HEK293T (cell line): ENCODE results near the gene ZBTB20.

Experiments used
- CTCF ChIA-PET: fragments of 350-600 bp; formaldehyde crosslinking; extraction: SDS; loops from one replicate; lab custom pipeline; 2021; ENCODE audit warnings: antibody characterized with exemption, inconsistent platforms; lab: Yijun Ruan, JAX
- POLR2A ChIA-PET: fragments of 350-600 bp; formaldehyde crosslinking; extraction: SDS; loops from one replicate; lab custom pipeline; 2020; ENCODE audit warnings: antibody characterized with exemption, inconsistent platforms; lab: Yijun Ruan, JAX
- DNase-seq: peaks from one replicate; pipeline ENCODE4 v3.0.0; 2012; ENCODE audit warnings: mixed read lengths; ENCODE audit errors: extremely low spot score
- ARNT ChIP-seq: fragments of 450-650 bp; IDR thresholded peaks from 2 replicates; pipeline ENCODE4 v1.6.1; 2017; ENCODE audit warnings: mild to moderate bottlenecking
- BHLHE40 ChIP-seq: fragments of 450-650 bp; IDR thresholded peaks from 2 replicates; pipeline ENCODE4 v1.6.1; 2016; ENCODE audit warnings: mild to moderate bottlenecking, moderate library complexity, borderline replicate concordance
- CTBP1 ChIP-seq: fragments of 450-650 bp; IDR thresholded peaks from 2 replicates; pipeline ENCODE4 v1.6.1; 2016; ENCODE audit warnings: borderline replicate concordance
- ELF4 ChIP-seq: fragments of 450-650 bp; IDR thresholded peaks from 2 replicates; pipeline ENCODE4 v1.6.1; 2017; ENCODE audit warnings: antibody characterized with exemption
- FOXA1 ChIP-seq: fragments of 450-650 bp; IDR thresholded peaks from 2 replicates; pipeline ENCODE4 v1.6.1; 2016; ENCODE audit warnings: mild to moderate bottlenecking
- FOXK2 ChIP-seq: fragments of 450-650 bp; IDR thresholded peaks from 2 replicates; pipeline ENCODE4 v1.6.1; 2016; ENCODE audit warnings: mild to moderate bottlenecking
- FOXM1 ChIP-seq: fragments of 450-650 bp; IDR thresholded peaks from 2 replicates; pipeline ENCODE4 v1.6.1; 2017; ENCODE audit warnings: mild to moderate bottlenecking, borderline replicate concordance
- HDGF ChIP-seq: fragments of 450-650 bp; IDR thresholded peaks from 2 replicates; pipeline ENCODE4 v1.6.1; 2017; ENCODE audit warnings: antibody characterized with exemption, borderline replicate concordance
- L3MBTL2 ChIP-seq: fragments of 450-650 bp; conservative IDR thresholded peaks from 2 replicates; pipeline ENCODE4 v1.6.1; 2016; ENCODE audit warnings: mild to moderate bottlenecking
- LEF1 ChIP-seq: fragments of 450-650 bp; IDR thresholded peaks from 2 replicates; pipeline ENCODE4 v1.6.1; 2017; ENCODE audit warnings: mild to moderate bottlenecking, borderline replicate concordance
- NFRKB ChIP-seq: fragments of 450-650 bp; IDR thresholded peaks from 2 replicates; pipeline ENCODE4 v1.6.1; 2016; ENCODE audit warnings: mild to moderate bottlenecking, moderate library complexity
- PKNOX1 ChIP-seq: fragments of 450-650 bp; IDR thresholded peaks from 2 replicates; pipeline ENCODE4 v1.6.1; 2016
- SP1 ChIP-seq: fragments of 450-650 bp; IDR thresholded peaks from 2 replicates; pipeline ENCODE4 v1.6.1; 2017
- SUZ12 ChIP-seq: fragments of 450-650 bp; IDR thresholded peaks from 2 replicates; pipeline ENCODE4 v1.6.1; 2016; ENCODE audit warnings: mild to moderate bottlenecking
- TARDBP ChIP-seq: fragments of 450-650 bp; IDR thresholded peaks from 2 replicates; pipeline ENCODE4 v1.6.1; 2016
- ZNF384 ChIP-seq: fragments of 450-650 bp; IDR thresholded peaks from 2 replicates; pipeline ENCODE4 v1.6.1; 2016

The ZBTB20 gene

GRCh38 chr3:114383875-114384557 lies 763.1 kb downstream of the ZBTB20 start:
- ChIA-PET CTCF (interaction anchor here (0.6 to 1.2 kb wide), 14 partner anchors 12 to 1422 kb away, joined by 3 to 5 read pairs (median 4); no protein-coding TSS in a partner anchor), POLR2A (no interaction called here)

DNA sequence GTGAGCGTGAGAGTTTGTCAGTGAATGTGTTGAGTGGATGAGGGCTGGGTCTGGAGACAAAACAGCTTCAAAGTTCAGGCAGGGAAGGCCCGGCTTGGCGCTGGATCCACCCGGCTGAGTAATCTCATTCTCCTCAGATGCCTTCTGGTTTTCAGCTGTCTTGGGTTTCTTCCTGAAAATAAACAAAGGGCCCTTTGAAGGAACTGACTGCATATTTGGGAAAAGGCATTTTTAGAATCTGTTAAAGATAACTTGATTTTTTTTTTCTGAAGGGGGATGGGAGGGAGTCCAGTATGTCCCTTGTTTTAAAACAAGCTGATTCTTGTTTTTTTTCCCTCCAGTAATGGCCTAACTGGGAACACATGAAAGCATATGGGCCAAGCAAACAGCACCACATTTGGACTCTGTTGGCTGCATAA lies 766.8 kb downstream of the ZBTB20 start:
- ChIA-PET POLR2A (no interaction called here), CTCF (no interaction called here)
- DNase-seq, result no peak
- TF ChIP-seq CTBP1, result no peak
- no peak for TF ChIP-seq SUZ12
- TF ChIP-seq NFRKB, result no peak
- TF ChIP-seq SP1, result no peak
- TF ChIP-seq ZNF384, result no peak
- no peak for TF ChIP-seq L3MBTL2
- no peak for TF ChIP-seq FOXK2
- no peak for TF ChIP-seq TARDBP
- TF ChIP-seq ARNT, result no peak
- no peak for TF ChIP-seq ELF4
- no peak for TF ChIP-seq HDGF

More at GRCh38 chr3:114383875-114384557, 763.1 kb downstream of the ZBTB20 start:
- TF ChIP-seq FOXM1, result no peak
- TF ChIP-seq L3MBTL2, result 0 out of 2 replicates have a peak, but pooled peaks have one; percentile 18
- peak; percentile 74 for DNase-seq

DNA sequence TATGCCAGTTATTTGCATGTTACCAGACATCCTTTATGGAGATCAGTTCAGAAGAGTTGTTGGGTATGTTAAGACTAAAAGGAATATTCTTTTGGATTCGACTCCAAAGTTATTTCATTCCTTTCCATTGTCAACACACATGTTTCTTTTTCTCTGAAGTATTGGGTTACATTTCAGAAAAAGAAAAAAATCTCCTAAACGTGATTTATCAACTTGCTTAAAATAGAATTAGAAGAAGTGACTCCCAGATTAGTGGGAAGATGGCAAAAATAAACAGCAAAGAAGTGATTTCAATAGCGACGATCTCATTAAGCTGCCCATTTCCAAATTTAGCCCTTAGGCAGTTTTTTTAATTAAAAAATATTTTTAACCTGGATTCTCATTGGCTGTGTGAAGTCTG lies 767.8 kb downstream of the ZBTB20 start:
- TF ChIP-seq FOXA1, result no peak
- no peak for TF ChIP-seq NFRKB
- TF ChIP-seq CTBP1, result no peak
- DNase-seq, result no peak
- POLR2A ChIA-PET, result no interaction called here
- CTCF ChIA-PET, result no interaction called here

GRCh38 chr3:114378760-114379159 lies 768.3 kb downstream of the ZBTB20 start:
- no peak for DNase-seq
- CTCF ChIA-PET, result no interaction called here
- TF ChIP-seq CTBP1, result no peak
- TF ChIP-seq ZNF384, result no peak
- no peak for TF ChIP-seq TARDBP
- no peak for TF ChIP-seq ELF4
- no peak for TF ChIP-seq SP1
- POLR2A ChIA-PET, result no interaction called here

- TF ChIP-seq FOXK2 (no peak), TARDBP (no peak), SUZ12 (no peak), PKNOX1 (no peak), ZNF384 (no peak), HDGF (no peak), FOXM1 (no peak), NFRKB (no peak), SP1 (no peak), BHLHE40 (no peak)
- CTCF ChIA-PET, result no interaction called here
- DNase-seq, result no peak
- POLR2A ChIA-PET, result no interaction called here
Observed at GRCh38 chr3:114377426-114377825, 769.7 kb downstream of the ZBTB20 start.

DNA sequence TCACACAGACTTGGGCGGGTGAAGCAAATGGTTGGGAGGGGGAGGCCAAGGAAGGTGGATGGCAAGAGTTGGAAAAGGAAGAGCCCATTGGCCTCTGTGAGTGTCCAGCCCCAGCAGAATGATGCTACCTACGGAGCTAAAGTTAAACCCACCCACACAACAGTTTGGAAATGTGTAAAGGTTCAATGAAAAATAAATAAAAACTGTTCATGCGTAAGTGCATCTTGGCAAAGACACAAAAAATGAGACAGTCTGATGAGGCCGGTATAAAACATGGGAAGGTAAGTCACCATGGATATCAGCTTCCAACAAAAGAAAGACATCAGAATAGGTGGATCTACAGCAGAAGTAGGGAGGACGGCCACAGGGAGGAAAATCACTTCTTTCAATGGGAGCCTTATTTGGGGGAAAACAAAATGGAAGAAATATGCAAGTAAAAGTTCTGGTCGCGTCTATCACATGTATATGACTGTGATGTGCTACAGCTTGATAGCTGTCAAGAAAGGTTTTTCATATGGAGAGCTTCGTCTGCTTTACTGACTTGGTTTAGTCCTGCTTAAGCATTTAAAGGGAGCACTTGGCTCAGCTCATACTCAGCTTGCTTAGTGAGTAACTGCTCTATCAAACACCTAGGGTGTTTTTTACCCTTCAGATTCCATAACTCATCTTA lies 770.4 kb downstream of the ZBTB20 start:
- ChIA-PET POLR2A (no interaction called here), CTCF (no interaction called here)
- TF ChIP-seq PKNOX1 (no peak), NFRKB (no peak)
- no peak for DNase-seq

DNA sequence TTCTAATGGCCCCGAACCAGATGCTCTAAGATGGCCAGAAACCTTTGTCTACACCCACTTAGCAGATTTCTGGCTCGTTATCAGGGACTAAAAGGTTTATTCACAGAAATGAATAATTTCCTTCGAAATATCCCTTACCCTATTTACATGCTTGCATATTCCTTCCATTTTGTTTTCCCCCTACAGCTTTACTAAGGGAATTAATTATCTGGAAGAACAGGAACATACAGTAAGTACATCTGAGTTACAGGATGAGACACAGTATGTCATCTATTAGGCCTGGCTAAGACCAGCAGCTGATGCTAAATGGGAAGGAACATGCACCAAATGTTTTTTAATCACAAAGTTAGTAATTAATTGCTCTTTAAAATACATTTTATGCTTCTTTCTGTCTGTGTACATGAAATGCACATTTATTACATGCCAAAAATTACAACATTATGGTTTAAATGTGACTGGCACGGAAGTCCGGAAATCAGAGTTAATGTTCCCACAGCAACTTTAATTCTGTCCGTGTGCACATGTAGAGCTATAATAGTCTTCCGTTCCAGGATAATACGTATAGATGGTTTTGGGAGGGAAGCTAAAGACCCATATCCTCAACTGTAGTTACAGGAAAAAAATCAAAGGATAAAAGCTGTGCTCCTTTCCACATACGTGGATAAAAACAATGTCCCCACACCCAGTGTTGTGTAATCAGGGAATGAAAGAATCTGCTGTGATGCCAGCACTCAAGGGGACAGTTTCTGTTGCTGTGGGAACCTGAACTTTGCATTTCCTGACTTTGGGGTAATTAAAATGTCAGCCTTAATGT lies 771.3 kb downstream of the ZBTB20 start:
- TF ChIP-seq ARNT, result no peak
- no peak for TF ChIP-seq LEF1
- TF ChIP-seq FOXM1, result no peak
- TF ChIP-seq PKNOX1, result no peak
- TF ChIP-seq TARDBP, result no peak
- no peak for TF ChIP-seq NFRKB
- no peak for TF ChIP-seq SP1
- TF ChIP-seq FOXA1, result no peak
- TF ChIP-seq ZNF384, result no peak
- no peak for TF ChIP-seq L3MBTL2
- no peak for TF ChIP-seq SUZ12
- no peak for TF ChIP-seq BHLHE40
- TF ChIP-seq FOXK2, result no peak
- no peak for TF ChIP-seq ELF4
- ChIA-PET CTCF (no interaction called here), POLR2A (no interaction called here)
- no peak for DNase-seq
